Iris pigment epithelial cell (primary cell): ENCODE measurements around the gene RAC2.
A peak's percentile ranks its signal among the peaks of the same experiment; 100 is the strongest.

Experiments
- DNase-seq: peaks from one replicate; pipeline ENCODE4 v3.0.0-alpha.2; 2011; ENCODE audit warnings: low read depth

The RAC2 gene

GRCh38 chr22:37244114-37244921 lies at the start of gene RAC2:
RAC2 (minus strand) TSS chr22:37244269; CDS start chr22:37244148, 121 bp downstream.
- peak; percentile 78 for DNase-seq

- DNase-seq = no peak
Measured at GRCh38 chr22:37293172-37293571, 49.1 kb upstream of the RAC2 start.

GRCh38 chr22:37292641-37293040 lies 48.6 kb upstream of the RAC2 start:
- DNase-seq = no peak

- no peak for DNase-seq
Measured at GRCh38 chr22:37291559-37292298, 47.7 kb upstream of the RAC2 start.

- peak; percentile 39 for DNase-seq
Measured at GRCh38 chr22:37290737-37291136, 46.7 kb upstream of the RAC2 start.

GRCh38 chr22:37289156-37289735 lies 45.2 kb upstream of the RAC2 start:
- no peak for DNase-seq

- DNase-seq = no peak
Measured at GRCh38 chr22:37288521-37288920, 44.5 kb upstream of the RAC2 start.

GRCh38 chr22:37287550-37287951 lies 43.5 kb upstream of the RAC2 start:
- DNase-seq = no peak

GRCh38 chr22:37285937-37286336 lies 41.9 kb upstream of the RAC2 start:
- no peak for DNase-seq

GRCh38 chr22:37284805-37285355 lies 40.8 kb upstream of the RAC2 start:
- no peak for DNase-seq

GRCh38 chr22:37284126-37284804 lies 40.2 kb upstream of the RAC2 start:
- no peak for DNase-seq

- DNase-seq = no peak
Measured at GRCh38 chr22:37283393-37283937, 39.4 kb upstream of the RAC2 start.

GRCh38 chr22:37282385-37282677 lies 38.3 kb upstream of the RAC2 start, which contains the start of gene CYTH4:
CYTH4 (plus strand) TSS chr22:37282508; CDS start chr22:37282570, 62 bp downstream.
- DNase-seq = no peak

GRCh38 chr22:37281646-37282384 lies 37.7 kb upstream of the RAC2 start:
- DNase-seq = peak; percentile 51

- no peak for DNase-seq
Measured at GRCh38 chr22:37281195-37281594, 37.1 kb upstream of the RAC2 start.

- DNase-seq = no peak
Measured at GRCh38 chr22:37280718-37281117, 36.6 kb upstream of the RAC2 start.

- DNase-seq = no peak
Measured at GRCh38 chr22:37279331-37280181, 35.5 kb upstream of the RAC2 start.

GRCh38 chr22:37278261-37278660 lies 34.2 kb upstream of the RAC2 start:
- no peak for DNase-seq

GRCh38 chr22:37277384-37277783 lies 33.3 kb upstream of the RAC2 start:
- DNase-seq = no peak

- DNase-seq = peak; percentile 58
Measured at GRCh38 chr22:37276776-37277175, 32.7 kb upstream of the RAC2 start.
